ENCODE data around the gene NPY4R. TPM values are rescaled to one million over a fixed set of nuclear protein-coding genes. Genes with fewer than 3 reads are reported as not detected.
"Not testable (repeated sequence)": the region's sequence is repeated elsewhere in the genome, so short reads cannot be mapped to it uniquely, and the experiment has no call there.

NPY4R gene, protein sequence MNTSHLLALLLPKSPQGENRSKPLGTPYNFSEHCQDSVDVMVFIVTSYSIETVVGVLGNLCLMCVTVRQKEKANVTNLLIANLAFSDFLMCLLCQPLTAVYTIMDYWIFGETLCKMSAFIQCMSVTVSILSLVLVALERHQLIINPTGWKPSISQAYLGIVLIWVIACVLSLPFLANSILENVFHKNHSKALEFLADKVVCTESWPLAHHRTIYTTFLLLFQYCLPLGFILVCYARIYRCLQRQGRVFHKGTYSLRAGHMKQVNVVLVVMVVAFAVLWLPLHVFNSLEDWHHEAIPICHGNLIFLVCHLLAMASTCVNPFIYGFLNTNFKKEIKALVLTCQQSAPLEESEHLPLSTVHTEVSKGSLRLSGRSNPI
- under 1 TPM; 0.32 to 0.58 TPM for total RNA-seq
- polyA plus RNA-seq (ENCODE audit: insufficient read length in 6 of 6): 1 to 10 TPM in 1 of 6 donors, under 1 TPM in 5; 0.38 to 1.3 (median 0.62) TPM
- long read RNA-seq, donor 1: 0 reads
- long read RNA-seq, donor 2: 0 reads
- long read RNA-seq, donor 3: 0 reads
- long read RNA-seq, donor 4: 0 reads
- long read RNA-seq, donor 5: 0 reads
- long read RNA-seq, donor 6: 0 reads
- long read RNA-seq, donor 7: 0 reads
- long read RNA-seq, donor 8: 0 reads
- long read RNA-seq, donor 9: 0 reads
- long read RNA-seq, donor 10: 0 reads
- long read RNA-seq, donor 11: 0 reads
- long read RNA-seq, donor 12: 0 reads

DNA sequence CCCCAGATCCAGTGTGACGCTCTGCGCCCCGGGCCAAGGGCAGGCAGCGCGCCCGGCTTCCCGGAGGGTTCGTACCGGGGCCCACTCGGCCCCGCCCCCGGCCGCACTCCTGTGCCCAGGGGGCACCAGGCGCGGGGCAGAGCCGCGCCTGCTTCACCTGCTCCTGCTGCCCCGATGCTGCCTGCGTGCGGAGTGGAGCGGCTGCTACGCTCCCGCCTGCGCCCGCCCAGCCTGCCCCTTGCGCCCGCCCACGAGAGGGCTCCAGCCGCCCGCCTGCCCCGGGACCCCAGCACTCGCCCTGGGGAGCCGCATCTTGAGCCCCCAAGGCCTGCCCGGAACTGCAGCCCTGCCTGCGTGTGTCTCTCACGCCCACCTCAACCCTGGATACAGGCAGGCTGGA lies at the start of gene NPY4R:
TSS of gene NPY4R (minus strand) at position 194 of the 400 bp plus-strand sequence. CDS start 3,323 bp downstream, outside the sequence.
- peak; percentile 26 for ATAC-seq
- H3K4me3 ChIP-seq; H3K27me3 ChIP-seq; H3K27ac ChIP-seq; H3K36me3 ChIP-seq; H3K4me1 ChIP-seq; intact Hi-C loops (cut with DNase I); H3K9me3 ChIP-seq: not testable (repeated sequence)
- peak in 1 of 4 donors; percentile 28 for DNase-seq

DNA sequence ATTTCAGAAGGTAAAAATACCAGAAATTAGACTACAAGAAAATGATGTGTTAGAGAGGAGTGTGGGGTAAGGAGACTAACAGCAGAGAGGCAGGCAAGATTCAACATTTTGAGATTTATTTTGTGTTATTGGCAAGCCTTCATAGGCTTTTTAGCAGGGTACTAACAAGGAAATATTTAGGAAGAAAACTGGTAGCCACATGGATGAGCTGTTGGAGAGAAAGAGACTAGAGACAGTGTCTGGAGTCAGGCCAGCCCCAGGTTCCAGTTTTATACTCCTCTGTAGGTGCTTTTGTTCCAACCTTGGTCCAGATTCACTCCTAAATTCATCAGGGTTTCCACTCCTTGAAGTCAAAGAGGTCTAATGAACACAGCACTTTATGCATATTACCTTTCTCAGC lies 49.6 kb upstream of the NPY4R start:
- no peaks in the 10 kb centered on the region for H3K36me3 ChIP-seq
- DNase-seq (peak in 1 of 4 donors; percentile 40), ATAC-seq (no peak)
- TF ChIP-seq, protein P1, sequence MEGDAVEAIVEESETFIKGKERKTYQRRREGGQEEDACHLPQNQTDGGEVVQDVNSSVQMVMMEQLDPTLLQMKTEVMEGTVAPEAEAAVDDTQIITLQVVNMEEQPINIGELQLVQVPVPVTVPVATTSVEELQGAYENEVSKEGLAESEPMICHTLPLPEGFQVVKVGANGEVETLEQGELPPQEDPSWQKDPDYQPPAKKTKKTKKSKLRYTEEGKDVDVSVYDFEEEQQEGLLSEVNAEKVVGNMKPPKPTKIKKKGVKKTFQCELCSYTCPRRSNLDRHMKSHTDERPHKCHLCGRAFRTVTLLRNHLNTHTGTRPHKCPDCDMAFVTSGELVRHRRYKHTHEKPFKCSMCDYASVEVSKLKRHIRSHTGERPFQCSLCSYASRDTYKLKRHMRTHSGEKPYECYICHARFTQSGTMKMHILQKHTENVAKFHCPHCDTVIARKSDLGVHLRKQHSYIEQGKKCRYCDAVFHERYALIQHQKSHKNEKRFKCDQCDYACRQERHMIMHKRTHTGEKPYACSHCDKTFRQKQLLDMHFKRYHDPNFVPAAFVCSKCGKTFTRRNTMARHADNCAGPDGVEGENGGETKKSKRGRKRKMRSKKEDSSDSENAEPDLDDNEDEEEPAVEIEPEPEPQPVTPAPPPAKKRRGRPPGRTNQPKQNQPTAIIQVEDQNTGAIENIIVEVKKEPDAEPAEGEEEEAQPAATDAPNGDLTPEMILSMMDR (IDR thresholded peaks at IDR 0.05): no peak
- no peak overlapping the region for H3K27ac ChIP-seq
- H3K4me3 ChIP-seq: no peak overlapping the region
- H3K4me1 ChIP-seq: no peaks in the 10 kb centered on the region
- no peaks in the 10 kb centered on the region for H3K9me3 ChIP-seq
- no peaks in the 10 kb centered on the region for H3K27me3 ChIP-seq
- intact Hi-C loops (cut with DNase I): no loop called here

DNA sequence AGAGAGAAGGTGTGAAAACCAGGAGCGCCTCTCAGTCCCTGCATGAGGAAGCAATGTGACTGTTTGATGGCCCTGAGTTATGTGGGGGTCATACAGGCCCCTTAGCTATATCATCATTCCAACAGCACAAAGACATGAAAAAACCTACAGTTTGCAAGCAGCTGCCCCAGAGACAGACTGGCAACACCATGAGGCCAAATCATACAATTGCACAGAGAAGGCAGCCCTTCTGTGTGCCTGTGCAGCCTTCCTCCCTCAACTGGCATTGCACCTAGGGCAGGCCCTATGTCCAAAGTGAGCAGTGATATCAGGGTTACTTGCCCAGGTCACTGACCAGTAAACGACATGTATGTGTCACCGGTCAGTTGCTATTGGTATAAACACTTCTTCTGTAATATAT lies 49.1 kb upstream of the NPY4R start:
- no peak overlapping the region for H3K27ac ChIP-seq
- no peak overlapping the region for H3K4me3 ChIP-seq
- H3K9me3 ChIP-seq: no peaks in the 10 kb centered on the region
- no peak for ATAC-seq
- intact Hi-C loops (cut with DNase I): no loop called here
- H3K4me1 ChIP-seq: no peaks in the 10 kb centered on the region
- TF ChIP-seq, protein P1 (IDR thresholded peaks at IDR 0.05): no peak
- H3K36me3 ChIP-seq: no peaks in the 10 kb centered on the region
- no peaks in the 10 kb centered on the region for H3K27me3 ChIP-seq
- no peak for DNase-seq

DNA sequence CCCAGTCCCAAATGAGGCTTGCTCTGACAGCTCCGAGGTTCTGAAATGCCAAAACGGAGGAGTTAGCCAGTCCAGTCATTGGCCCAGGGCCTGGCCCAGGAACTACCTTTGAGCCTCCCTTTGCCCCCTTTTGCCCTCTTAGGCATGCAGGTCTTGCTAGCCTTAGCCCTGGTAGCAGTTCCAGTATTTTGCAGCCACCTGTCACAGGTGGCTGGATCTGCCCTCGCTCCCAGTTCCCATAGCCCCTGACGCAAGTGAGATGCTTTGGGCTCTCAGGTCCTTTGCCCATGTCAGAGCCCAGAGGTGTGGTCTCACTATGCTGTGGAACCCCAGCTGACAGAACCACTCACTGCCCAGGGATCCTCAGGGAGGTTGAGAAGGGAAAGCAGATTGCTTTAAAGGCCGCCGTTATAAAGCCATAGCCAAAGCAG lies 48.7 kb upstream of the NPY4R start:
- no peak overlapping the region for H3K4me3 ChIP-seq
- DNase-seq (peak in 1 of 4 donors; percentile 24), ATAC-seq (no peak)
- TF ChIP-seq, protein P1 (IDR thresholded peaks at IDR 0.05): no peak
- H3K27me3 ChIP-seq: no peaks in the 10 kb centered on the region
- H3K27ac ChIP-seq: no peak overlapping the region
- intact Hi-C loops (cut with DNase I): no loop called here
- no peaks in the 10 kb centered on the region for H3K4me1 ChIP-seq
- H3K9me3 ChIP-seq: no peaks in the 10 kb centered on the region
- H3K36me3 ChIP-seq: no peaks in the 10 kb centered on the region

DNA sequence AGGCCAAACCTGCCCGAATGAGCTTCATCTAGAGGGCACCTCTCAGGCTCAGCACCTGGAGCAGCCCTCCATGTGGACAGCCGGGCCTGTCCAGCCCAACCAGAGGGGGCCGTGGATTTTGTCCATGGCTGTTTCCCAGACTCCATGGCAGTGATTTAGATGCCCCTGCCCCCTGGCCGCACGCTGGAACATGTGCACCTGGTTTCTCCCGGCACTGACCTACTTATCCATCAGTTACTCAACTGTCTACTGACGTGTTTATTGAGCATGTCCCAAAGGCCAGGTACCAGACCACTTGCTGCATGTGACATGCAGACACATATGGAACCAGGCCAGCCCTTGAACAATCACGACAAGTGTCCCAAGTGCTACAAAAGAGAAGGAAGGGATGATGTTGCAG lies 47.6 kb upstream of the NPY4R start:
- H3K36me3 ChIP-seq; ATAC-seq; DNase-seq; intact Hi-C loops (cut with DNase I); H3K9me3 ChIP-seq; H3K27ac ChIP-seq; H3K4me3 ChIP-seq; H3K4me1 ChIP-seq; H3K27me3 ChIP-seq: not testable (repeated sequence)

DNA sequence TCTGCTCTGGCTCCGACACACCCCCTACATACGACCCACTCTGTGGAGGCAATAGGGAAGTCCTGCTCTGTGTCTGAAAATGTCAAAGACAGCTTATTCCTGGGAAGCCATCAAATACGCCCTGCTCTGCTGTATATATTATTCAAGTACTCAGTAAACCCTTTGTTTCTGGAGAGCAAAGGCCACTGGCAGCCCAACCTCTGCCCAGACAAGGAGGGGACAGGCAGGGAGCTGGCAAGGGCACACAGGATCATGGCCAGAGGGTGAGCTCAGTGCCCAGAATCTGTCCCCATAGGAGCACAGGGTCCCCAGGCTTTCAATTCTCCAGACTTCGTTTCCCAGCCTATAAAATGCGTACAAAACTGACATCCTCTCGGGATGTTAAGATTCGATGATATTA lies 47.0 kb upstream of the NPY4R start:
- H3K4me1 ChIP-seq; H3K27ac ChIP-seq; H3K4me3 ChIP-seq; H3K36me3 ChIP-seq; H3K9me3 ChIP-seq; DNase-seq; intact Hi-C loops (cut with DNase I); H3K27me3 ChIP-seq; ATAC-seq: not testable (repeated sequence)

DNA sequence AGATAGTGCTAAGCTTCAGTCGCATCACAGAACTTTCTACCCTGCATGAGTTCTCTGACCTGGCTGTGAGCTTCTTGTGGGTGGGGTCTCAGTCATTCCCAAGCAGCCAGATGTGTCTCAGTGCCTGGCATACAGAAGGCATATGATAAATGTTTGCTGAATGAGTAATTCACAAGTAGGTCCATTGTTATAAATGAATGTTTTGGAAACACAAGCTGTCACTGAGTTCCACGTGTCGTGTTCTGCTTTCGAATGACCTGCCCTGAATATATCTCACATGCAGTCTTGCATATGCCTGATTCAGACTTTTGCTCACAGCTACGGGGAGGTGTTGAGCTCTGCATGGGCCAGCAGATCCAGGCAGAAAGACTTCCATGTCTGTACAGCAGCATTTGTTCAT lies 46.2 kb upstream of the NPY4R start:
- ATAC-seq: not testable (repeated sequence)

DNA sequence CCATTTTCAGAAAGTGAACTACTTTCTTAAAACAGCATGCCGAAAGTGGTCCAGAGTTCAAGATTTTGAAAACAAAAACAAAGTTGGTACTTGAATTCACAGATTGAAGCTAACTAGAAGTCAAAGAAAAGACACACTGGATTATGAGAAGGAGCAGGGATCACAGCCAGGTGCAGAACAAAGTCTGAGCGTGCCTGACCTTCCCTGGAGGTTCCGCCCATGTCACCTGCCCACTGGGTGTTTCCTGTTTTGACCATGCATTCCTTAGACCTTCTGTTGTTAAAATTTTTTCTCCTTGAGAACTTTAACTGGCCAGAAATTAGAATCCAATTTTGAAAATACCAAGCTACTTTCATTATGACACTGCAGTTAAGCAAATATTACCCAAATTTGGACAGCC lies 34.2 kb upstream of the NPY4R start:
- intact Hi-C loops (cut with DNase I); H3K27me3 ChIP-seq; H3K9me3 ChIP-seq; H3K36me3 ChIP-seq; H3K27ac ChIP-seq; DNase-seq; H3K4me1 ChIP-seq; H3K4me3 ChIP-seq; ATAC-seq: not testable (repeated sequence)

More for the DNA sequence above, 46.2 kb upstream of the NPY4R start:
- H3K4me3 ChIP-seq; H3K27me3 ChIP-seq; H3K36me3 ChIP-seq; H3K4me1 ChIP-seq; DNase-seq; intact Hi-C loops (cut with DNase I); H3K27ac ChIP-seq; H3K9me3 ChIP-seq: not testable (repeated sequence)

DNA sequence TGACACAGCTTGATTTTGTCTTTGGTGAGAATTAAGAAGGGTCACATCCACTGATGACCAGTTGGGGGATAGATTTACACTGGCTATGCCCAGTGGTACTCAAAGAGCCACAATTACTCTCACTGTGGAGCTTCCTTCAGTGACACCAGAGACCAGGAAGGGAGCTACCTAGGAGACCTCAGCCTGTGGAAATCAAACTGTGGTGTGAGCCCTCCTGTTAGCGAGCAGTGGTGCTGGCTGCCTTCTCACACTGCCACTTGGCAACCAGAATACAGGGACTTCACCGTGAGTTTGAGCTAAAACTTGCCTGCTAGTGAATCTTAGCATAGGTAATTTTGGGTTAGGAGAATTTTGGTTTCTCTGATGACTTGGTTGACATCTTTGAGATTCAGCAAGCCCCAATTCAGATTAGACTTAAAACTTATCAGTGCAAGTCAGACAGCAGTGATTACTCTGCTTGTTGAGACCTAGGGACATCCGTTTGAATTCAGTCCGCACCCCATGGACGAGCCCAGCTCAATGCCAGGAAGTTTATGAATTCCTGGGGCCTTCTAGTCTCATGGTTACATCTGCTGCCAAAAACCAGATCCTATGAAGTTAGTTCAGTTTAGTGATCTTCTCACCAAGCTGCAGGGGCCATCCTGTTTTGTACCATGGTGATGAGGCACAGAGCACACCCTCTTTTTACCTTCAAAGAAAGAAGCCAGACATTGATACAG lies 33.4 kb upstream of the NPY4R start:
- H3K27ac ChIP-seq; H3K4me1 ChIP-seq; H3K9me3 ChIP-seq; H3K27me3 ChIP-seq; DNase-seq; ATAC-seq; H3K36me3 ChIP-seq; H3K4me3 ChIP-seq; intact Hi-C loops (cut with DNase I): not testable (repeated sequence)

DNA sequence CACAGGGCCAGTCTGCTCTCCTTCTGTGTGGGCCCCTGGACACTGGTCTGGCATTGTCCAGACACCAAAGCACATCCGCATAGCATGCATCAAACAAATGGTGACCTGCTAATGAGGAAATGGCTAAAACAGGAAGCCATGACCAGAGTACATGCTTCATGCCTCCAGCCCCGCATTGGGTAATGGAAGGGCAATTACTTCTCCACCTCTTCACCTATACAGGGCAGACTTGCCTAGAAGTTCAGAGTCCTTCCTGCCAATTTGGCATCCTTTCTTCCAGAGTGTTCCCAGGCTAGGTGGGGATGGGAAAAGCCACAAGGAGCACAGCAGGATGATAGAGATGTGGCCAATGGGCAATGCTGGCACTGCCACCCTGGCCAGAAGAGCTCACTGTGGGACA lies 32.1 kb upstream of the NPY4R start:
- H3K27ac ChIP-seq; intact Hi-C loops (cut with DNase I); H3K4me1 ChIP-seq; H3K4me3 ChIP-seq; ATAC-seq; DNase-seq; H3K27me3 ChIP-seq; H3K9me3 ChIP-seq; H3K36me3 ChIP-seq: not testable (repeated sequence)
